Stomach (tissue), 4 donors: ENCODE results near the gene HNRNPUL1.

Experiments
- CTCF ChIP-seq, 7 experiments: fragments of 450-650 bp in 4 of 7; fragments of 200-600 bp in 3 of 7; sonication (generic) in 3 of 7; IDR thresholded peaks; one replicate each; pipeline ENCODE4 v1.5.1; 2016 to 2019; ENCODE audit warnings: antibody characterized with exemption in 7 of 7, control low read depth in 2 of 7, mild to moderate bottlenecking in 1 of 7
- EP300 ChIP-seq: sonication (generic); formaldehyde crosslinking; IDR thresholded peaks from one replicate; pipeline ENCODE4 v1.6.1; 2017; ENCODE audit warnings: antibody characterized with exemption
- POLR2A ChIP-seq, 4 donors: fragments of 450-650 bp; IDR thresholded peaks; one replicate each; pipeline ENCODE4 v1.6.1; 2016; ENCODE audit warnings: antibody characterized with exemption in 4 of 4, control low read depth in 2 of 4, mild to moderate bottlenecking in 1 of 4, moderate library complexity in 1 of 4
- POLR2AphosphoS5 ChIP-seq, 3 donors: sonication (generic); formaldehyde crosslinking; IDR thresholded peaks; one replicate each; pipeline ENCODE4 v1.6.1; 2016; ENCODE audit warnings: antibody characterized with exemption in 3 of 3

GRCh38 chr19:41305927-41306793, 42.0 kb downstream of the HNRNPUL1 start:
- TF ChIP-seq EP300, result no peak
- TF ChIP-seq POLR2AphosphoS5 (IDR thresholded peaks at IDR 0.05), result no peak
- no peak for TF ChIP-seq CTCF (IDR thresholded peaks at IDR 0.05)
- no peak for TF ChIP-seq POLR2A (IDR thresholded peaks at IDR 0.05)
